HepG2 (cell line): ENCODE results near the gene MEMO1. TPM values are rescaled to one million over a fixed set of nuclear protein-coding genes. Genes with fewer than 3 reads are reported as not detected.

Experiments
- HIVEP1 ChIP-seq: sonication (generic); formaldehyde crosslinking; IDR thresholded peaks from 2 replicates; pipeline ENCODE4 v1.4.0; 2020; ENCODE audit warnings: mild to moderate bottlenecking, missing genetic modification reagents
- RFXANK ChIP-seq: IDR thresholded peaks from 2 replicates; pipeline ENCODE4 v1.6.1; 2016
- STAT5B ChIP-seq: sonication (generic); formaldehyde crosslinking; IDR thresholded peaks from 2 replicates; pipeline ENCODE4 v1.4.0; 2020; ENCODE audit warnings: missing genetic modification reagents
- ZNF468 ChIP-seq: sonication (generic); formaldehyde crosslinking; IDR thresholded peaks from 2 replicates; pipeline ENCODE4 v1.8.0; 2022; ENCODE audit warnings: mild to moderate bottlenecking, moderate library complexity, missing genetic modification reagents
- polyA plus RNA-seq, 8 experiments: library from polyadenylated mRNA; depleted of rRNA in 3 of 8; stranded (reverse) in 7 of 8; unstranded in 1 of 8; fragments of >200 nt; fragmentation: Illumina TruSeq in 4 of 8; extraction: Trizol in 4 of 8; gene quantifications; 2 replicates each; pipeline versions ENCODE4 v1.2.1 to v1.2.3, GENCODE V29; 2011 to 2016; ENCODE audit warnings: low read depth in 4 of 8, missing spikeins in 1 of 8, mixed read lengths in 1 of 8; ENCODE audit not compliant: insufficient read depth in 1 of 8
- total RNA-seq, 5 experiments: library from RNA; depleted of rRNA; stranded (reverse); fragments of >200 nt; fragmentation: Illumina TruSeq; extraction: Trizol; gene quantifications; 2 replicates each; pipeline ENCODE4 v1.2.3, GENCODE V29; 2016; ENCODE audit warnings: low read depth in 1 of 5
- TF ChIP-seq, protein P1 (sequence below), 2 experiments: fragments of 450-650 bp in 1 of 2; sonication (generic) in 1 of 2; formaldehyde crosslinking in 1 of 2; IDR thresholded peaks; 2 replicates each; pipeline versions ENCODE4 v1.6.1 to v1.8.0; 2016 to 2022; ENCODE audit warnings: antibody characterized with exemption in 1 of 2, mild to moderate bottlenecking in 1 of 2, missing genetic modification reagents in 1 of 2
- TF ChIP-seq, protein P2 (sequence below): sonication (generic); formaldehyde crosslinking; IDR thresholded peaks from 2 replicates; pipeline ENCODE4 v1.4.0; 2020; ENCODE audit warnings: mild to moderate bottlenecking, missing genetic modification reagents
- TF ChIP-seq, protein P3 (sequence below): sonication (generic); formaldehyde crosslinking; IDR thresholded peaks from 2 replicates; pipeline ENCODE4 v1.4.0; 2020; ENCODE audit warnings: mild to moderate bottlenecking, missing genetic modification reagents

Gene MEMO1
- total and polyA plus RNA-seq, 2 of the 13 experiments (the other 11 are each of a cell fraction or from before 2014, with no cell fraction given), result 69.8 to 81.6 TPM

DNA sequence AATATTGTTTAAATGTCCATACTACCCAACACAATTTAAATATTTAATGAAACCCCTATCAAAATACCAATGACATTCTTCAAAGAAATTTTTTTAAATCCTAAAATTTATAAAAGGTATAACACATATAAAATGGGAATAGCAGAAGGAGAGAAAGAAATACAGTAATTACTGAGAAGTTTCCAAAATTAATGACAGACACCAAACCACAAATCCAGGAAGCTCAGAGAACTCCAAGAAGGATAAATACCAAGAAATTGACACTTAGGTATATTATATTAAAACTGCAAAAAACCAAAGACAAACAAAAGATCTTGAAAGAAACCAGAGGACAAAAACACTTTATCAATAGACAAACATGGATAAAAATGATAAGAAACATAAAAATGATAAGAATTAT lies 101.1 kb downstream of the MEMO1 start (continued):
- TF ChIP-seq, protein P1, sequence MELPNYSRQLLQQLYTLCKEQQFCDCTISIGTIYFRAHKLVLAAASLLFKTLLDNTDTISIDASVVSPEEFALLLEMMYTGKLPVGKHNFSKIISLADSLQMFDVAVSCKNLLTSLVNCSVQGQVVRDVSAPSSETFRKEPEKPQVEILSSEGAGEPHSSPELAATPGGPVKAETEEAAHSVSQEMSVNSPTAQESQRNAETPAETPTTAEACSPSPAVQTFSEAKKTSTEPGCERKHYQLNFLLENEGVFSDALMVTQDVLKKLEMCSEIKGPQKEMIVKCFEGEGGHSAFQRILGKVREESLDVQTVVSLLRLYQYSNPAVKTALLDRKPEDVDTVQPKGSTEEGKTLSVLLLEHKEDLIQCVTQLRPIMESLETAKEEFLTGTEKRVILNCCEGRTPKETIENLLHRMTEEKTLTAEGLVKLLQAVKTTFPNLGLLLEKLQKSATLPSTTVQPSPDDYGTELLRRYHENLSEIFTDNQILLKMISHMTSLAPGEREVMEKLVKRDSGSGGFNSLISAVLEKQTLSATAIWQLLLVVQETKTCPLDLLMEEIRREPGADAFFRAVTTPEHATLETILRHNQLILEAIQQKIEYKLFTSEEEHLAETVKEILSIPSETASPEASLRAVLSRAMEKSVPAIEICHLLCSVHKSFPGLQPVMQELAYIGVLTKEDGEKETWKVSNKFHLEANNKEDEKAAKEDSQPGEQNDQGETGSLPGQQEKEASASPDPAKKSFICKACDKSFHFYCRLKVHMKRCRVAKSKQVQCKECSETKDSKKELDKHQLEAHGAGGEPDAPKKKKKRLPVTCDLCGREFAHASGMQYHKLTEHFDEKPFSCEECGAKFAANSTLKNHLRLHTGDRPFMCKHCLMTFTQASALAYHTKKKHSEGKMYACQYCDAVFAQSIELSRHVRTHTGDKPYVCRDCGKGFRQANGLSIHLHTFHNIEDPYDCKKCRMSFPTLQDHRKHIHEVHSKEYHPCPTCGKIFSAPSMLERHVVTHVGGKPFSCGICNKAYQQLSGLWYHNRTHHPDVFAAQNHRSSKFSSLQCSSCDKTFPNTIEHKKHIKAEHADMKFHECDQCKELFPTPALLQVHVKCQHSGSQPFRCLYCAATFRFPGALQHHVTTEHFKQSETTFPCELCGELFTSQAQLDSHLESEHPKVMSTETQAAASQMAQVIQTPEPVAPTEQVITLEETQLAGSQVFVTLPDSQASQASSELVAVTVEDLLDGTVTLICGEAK (IDR thresholded peaks at IDR 0.05), result no peak
- TF ChIP-seq, protein P1 (CRISPR knock-in tag; IDR thresholded peaks at IDR 0.05), result no peak
- TF ChIP-seq RFXANK (CRISPR knock-in tag), result no peak
- TF ChIP-seq STAT5B (CRISPR knock-in tag), result no peak
- TF ChIP-seq, protein P2, sequence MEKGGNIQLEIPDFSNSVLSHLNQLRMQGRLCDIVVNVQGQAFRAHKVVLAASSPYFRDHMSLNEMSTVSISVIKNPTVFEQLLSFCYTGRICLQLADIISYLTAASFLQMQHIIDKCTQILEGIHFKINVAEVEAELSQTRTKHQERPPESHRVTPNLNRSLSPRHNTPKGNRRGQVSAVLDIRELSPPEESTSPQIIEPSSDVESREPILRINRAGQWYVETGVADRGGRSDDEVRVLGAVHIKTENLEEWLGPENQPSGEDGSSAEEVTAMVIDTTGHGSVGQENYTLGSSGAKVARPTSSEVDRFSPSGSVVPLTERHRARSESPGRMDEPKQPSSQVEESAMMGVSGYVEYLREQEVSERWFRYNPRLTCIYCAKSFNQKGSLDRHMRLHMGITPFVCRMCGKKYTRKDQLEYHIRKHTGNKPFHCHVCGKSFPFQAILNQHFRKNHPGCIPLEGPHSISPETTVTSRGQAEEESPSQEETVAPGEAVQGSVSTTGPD (CRISPR knock-in tag), result no peak
- TF ChIP-seq HIVEP1 (CRISPR knock-in tag), result no peak
- no peak for TF ChIP-seq ZNF468
- TF ChIP-seq, protein P3, sequence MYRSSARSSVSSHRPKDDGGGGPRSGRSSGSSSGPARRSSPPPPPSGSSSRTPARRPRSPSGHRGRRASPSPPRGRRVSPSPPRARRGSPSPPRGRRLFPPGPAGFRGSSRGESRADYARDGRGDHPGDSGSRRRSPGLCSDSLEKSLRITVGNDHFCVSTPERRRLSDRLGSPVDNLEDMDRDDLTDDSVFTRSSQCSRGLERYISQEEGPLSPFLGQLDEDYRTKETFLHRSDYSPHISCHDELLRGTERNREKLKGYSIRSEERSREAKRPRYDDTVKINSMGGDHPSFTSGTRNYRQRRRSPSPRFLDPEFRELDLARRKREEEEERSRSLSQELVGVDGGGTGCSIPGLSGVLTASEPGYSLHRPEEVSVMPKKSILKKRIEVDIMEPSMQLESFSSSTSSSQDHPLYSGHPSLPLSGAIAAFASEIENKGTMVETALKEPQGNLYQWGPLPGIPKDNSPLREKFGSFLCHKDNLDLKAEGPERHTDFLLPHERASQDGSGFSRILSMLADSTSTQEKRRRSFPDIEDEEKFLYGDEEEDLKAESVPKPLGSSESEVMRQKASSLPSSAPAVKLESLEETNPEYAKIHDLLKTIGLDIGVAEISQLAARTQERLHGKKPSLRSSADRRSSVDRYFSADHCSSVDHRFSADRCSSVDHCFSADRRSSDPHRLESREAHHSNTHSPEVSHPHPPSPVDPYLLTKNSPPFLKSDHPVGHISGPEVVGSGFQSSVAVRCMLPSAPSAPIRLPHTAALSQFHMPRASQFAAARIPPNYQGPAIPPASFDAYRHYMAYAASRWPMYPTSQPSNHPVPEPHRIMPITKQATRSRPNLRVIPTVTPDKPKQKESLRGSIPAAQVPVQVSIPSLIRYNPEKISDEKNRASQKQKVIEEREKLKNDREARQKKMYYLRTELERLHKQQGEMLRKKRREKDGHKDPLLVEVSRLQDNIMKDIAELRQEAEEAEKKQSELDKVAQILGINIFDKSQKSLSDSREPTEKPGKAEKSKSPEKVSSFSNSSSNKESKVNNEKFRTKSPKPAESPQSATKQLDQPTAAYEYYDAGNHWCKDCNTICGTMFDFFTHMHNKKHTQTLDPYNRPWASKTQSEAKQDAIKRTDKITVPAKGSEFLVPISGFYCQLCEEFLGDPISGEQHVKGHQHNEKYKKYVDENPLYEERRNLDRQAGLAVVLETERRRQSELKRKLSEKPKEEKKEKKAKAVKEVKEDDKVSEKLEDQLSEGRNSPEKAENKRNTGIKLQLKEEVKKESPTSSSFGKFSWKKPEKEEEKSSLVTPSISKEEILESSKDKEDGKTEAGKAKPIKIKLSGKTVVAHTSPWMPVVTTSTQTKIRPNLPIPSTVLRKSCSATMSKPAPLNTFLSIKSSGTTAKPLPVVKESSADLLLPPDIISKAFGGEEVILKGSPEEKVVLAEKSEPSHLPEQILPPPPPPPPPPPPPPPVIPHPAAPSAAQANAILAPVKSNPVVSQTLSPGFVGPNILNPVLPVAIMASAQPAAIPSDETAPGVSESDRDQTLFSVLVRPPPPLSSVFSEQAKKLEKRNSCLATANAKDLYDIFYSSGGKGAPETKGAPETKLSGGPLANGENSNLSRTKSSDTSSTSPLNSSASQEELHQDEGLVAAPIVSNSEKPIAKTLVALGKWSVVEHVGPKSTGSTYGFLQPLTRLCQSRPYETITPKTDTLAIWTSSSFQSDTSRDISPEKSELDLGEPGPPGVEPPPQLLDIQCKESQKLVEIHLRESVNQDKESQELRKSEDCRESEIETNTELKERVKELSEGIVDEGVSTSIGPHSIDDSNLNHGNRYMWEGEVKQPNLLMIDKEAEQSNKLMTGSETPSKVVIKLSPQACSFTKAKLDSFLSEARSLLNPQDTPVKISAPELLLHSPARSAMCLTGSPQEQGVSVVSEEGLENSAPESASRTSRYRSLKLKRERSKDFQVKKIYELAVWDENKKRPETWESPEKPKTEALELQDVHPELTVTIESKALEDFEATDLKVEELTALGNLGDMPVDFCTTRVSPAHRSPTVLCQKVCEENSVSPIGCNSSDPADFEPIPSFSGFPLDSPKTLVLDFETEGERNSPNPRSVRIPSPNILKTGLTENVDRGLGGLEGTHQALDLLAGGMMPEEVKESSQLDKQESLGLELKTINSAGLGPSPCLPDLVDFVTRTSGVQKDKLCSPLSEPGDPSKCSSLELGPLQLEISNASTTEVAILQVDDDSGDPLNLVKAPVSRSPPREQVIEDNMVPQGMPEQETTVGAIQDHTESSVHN (CRISPR knock-in tag), result no peak
